Lung (tissue), 12 donors: ENCODE results near the gene NFIB. TPM values are rescaled to one million over a fixed set of nuclear protein-coding genes. Genes with fewer than 3 reads are reported as not detected.

ENCODE experiments used
- ATAC-seq: fragments of 200-7000 bp; cut with Tn5 transposase; one replicate; pipeline ENCODE4 v1.9.1; 2020; ENCODE audit warnings: moderate number of reproducible peaks; ENCODE audit not compliant: insufficient read depth, low FRiP score
- DNase-seq, 3 donors: peaks; one replicate each; pipeline ENCODE4 v3.0.0-alpha.2; 2013 to 2017
- H3K27ac ChIP-seq, 2 donors: one replicate each; pipeline ENCODE4 v1.5.1; 2013; ENCODE audit warnings: mild to moderate bottlenecking in 2 of 2, moderate library complexity in 2 of 2, control low read depth in 1 of 2, inconsistent platforms in 1 of 2, low read depth in 1 of 2, low read length in 1 of 2
- H3K27me3 ChIP-seq, 3 donors: one replicate each; pipeline ENCODE4 v1.5.1; 2013; ENCODE audit warnings: low read length in 2 of 3; ENCODE audit not compliant: control insufficient read depth in 3 of 3, insufficient read depth in 3 of 3
- H3K36me3 ChIP-seq, 4 donors: one replicate each; pipeline ENCODE4 v1.5.1; 2013; ENCODE audit warnings: low read length in 4 of 4, mild to moderate bottlenecking in 1 of 4, moderate library complexity in 1 of 4; ENCODE audit not compliant: control insufficient read depth in 4 of 4, insufficient read depth in 4 of 4
- H3K4me1 ChIP-seq, 5 donors: one replicate each; pipeline ENCODE4 v1.5.1; 2013; ENCODE audit warnings: low read length in 5 of 5, mild to moderate bottlenecking in 2 of 5, moderate library complexity in 1 of 5; ENCODE audit not compliant: control insufficient read depth in 5 of 5, insufficient read depth in 5 of 5
- H3K4me3 ChIP-seq: one replicate; pipeline ENCODE4 v1.5.1; 2013; ENCODE audit warnings: mild to moderate bottlenecking, control low read depth, moderate library complexity
- H3K9ac ChIP-seq, 2 donors: one replicate each; pipeline ENCODE4 v1.5.1; 2013; ENCODE audit warnings: low read length in 2 of 2, control low read depth in 1 of 2; ENCODE audit not compliant: insufficient read depth in 1 of 2
- H3K9me3 ChIP-seq, 4 donors: one replicate each; pipeline ENCODE4 v1.5.1; 2013; ENCODE audit warnings: low read length in 3 of 4, mild to moderate bottlenecking in 1 of 4, moderate library complexity in 1 of 4; ENCODE audit not compliant: control insufficient read depth in 4 of 4, insufficient read depth in 3 of 4
- WGBS, 2 donors: extraction: QIAGEN DNeasy Blood & Tissue Kit; methylation state at CpG; one replicate each; pipeline ENCODE4 v1.1.7; 2013; 5-methylcytosine and 5-hydroxymethylcytosine counted together
- polyA plus RNA-seq, 2 donors: library from polyadenylated mRNA; stranded (reverse); fragments of 200-250 nt; gene quantifications; one replicate each; pipeline ENCODE4 v1.2.1, GENCODE V29; 2013
- total RNA-seq, 2 donors: library from RNA; depleted of rRNA in 1 of 2; stranded (reverse); fragments of >200 nt in 1 of 2; gene quantifications; one replicate each; pipeline ENCODE4 v1.2.1, GENCODE V29; 2014 to 2021
- TF ChIP-seq, protein P1 (sequence below): IDR thresholded peaks from 2 replicates; pipeline ENCODE4 v1.5.1; 2012; ENCODE audit warnings: mild to moderate bottlenecking; ENCODE audit errors: control extremely low read depth, extremely low read depth
- donor health status: control.
- donor health status: control.
- donor health status: Bipolar disorder and iron deficiency.
- donor health status: healthy.
- donor health status: DM: yes; HTN: yes; CAD: no.

NFIB gene
- total and polyA plus RNA-seq, 4 donors = 7.3 to 189 (median 51.0) TPM

- WGBS, 2 donors = 79 to 86% methylated on average over 4 of the region's 4 CpGs
- H3K27me3 ChIP-seq = no peaks in the 10 kb centered on the region
These were observed 116.5 kb downstream of the NFIB start for GRCh38 chr9:14197325-14197858.

DNA sequence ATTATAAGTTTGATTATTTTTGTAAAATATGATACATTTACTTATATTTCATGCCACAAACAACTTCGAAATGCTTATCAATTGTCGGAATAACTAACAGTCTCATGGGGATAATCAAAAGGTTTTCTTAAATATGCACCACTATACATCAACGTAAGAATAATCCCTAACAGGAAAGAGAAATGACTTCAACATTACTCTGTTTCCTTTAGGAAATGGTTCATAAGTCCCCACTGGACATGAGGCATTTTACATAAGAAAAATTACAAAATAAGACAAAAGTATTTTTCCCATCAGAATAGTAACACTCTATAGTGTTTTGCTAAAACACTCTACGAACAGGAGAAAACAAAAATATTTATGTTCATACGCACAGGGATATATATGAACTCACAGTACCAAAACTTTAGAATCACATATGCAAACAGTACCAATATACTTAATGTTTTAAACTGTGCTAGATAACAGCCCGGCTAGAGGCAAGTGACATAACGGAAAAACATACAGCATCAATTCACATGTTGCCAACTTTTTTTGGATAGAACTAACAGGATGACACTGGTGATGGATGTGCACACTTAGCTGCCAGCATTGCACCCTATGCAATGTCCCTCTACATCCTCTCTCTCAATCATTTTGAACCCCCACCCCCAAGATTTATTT, 120.5 kb downstream of the NFIB start:
- no peaks in the 10 kb centered on the region for H3K27me3 ChIP-seq
- ATAC-seq (no peak), DNase-seq (peak in 2 of 3 donors; percentile 72 to 77)
- TF ChIP-seq, protein P1, sequence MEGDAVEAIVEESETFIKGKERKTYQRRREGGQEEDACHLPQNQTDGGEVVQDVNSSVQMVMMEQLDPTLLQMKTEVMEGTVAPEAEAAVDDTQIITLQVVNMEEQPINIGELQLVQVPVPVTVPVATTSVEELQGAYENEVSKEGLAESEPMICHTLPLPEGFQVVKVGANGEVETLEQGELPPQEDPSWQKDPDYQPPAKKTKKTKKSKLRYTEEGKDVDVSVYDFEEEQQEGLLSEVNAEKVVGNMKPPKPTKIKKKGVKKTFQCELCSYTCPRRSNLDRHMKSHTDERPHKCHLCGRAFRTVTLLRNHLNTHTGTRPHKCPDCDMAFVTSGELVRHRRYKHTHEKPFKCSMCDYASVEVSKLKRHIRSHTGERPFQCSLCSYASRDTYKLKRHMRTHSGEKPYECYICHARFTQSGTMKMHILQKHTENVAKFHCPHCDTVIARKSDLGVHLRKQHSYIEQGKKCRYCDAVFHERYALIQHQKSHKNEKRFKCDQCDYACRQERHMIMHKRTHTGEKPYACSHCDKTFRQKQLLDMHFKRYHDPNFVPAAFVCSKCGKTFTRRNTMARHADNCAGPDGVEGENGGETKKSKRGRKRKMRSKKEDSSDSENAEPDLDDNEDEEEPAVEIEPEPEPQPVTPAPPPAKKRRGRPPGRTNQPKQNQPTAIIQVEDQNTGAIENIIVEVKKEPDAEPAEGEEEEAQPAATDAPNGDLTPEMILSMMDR = no peak
- H3K36me3 ChIP-seq = no peaks in the 10 kb centered on the region
- H3K27ac ChIP-seq = no peak overlapping the region
- H3K9me3 ChIP-seq = no peaks in the 10 kb centered on the region
- peaks cover 1 to 58% (median 37%) of the 10 kb centered on the region in 5 donors for H3K4me1 ChIP-seq
- peak overlapping the region in 1 of 2 donors; percentile 47 for H3K9ac ChIP-seq
- 64 to 74% methylated on average over 7 of the region's 7 CpGs for WGBS, 2 donors
- H3K4me3 ChIP-seq = no peak overlapping the region

More at GRCh38 chr9:14197325-14197858, 116.5 kb downstream of the NFIB start:
- TF ChIP-seq, protein P1 = no peak
- Histone ChIP-seq H3K27ac (peak overlapping the region in 1 of 2 donors; percentile 4), H3K4me3 (no peak overlapping the region), H3K9me3 (no peaks in the 10 kb centered on the region), H3K36me3 (peaks cover 0 to 4% (median 0%) of the 10 kb centered on the region in 4 donors), H3K9ac (no peak overlapping the region), H3K4me1 (peaks cover 8 to 81% (median 54%) of the 10 kb centered on the region in 5 donors)
- DNase-seq (no peak), ATAC-seq (no peak)

DNA sequence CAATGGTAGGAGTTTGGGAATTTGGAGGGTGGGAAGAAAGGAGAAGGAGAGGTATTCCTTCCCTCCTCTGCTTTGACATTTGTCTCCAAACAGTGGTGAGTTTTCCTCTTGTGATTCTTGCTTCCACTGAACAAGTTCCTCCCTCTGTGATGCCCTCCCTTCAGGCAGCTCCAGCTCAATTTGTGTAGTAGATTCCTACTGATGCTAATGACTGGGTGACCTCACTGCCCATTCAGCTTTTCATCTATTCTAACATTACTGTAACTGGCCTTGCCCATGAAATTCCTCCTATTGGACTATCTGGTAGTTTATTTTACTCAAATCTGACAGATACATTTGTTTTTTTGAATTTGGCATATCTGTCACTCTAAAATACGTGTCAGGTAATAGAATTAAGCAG, 121.4 kb downstream of the NFIB start:
- DNase-seq = no peak
- Histone ChIP-seq H3K36me3 (no peaks in the 10 kb centered on the region), H3K4me1 (peaks cover 0 to 58% (median 33%) of the 10 kb centered on the region in 5 donors), H3K4me3 (no peak overlapping the region), H3K27ac (no peak overlapping the region), H3K27me3 (no peaks in the 10 kb centered on the region), H3K9ac (no peak overlapping the region), H3K9me3 (no peaks in the 10 kb centered on the region)
- TF ChIP-seq, protein P1 = no peak
- WGBS, 2 donors = 80 to 89% methylated on average over 1 of the region's 1 CpG
- no peak for ATAC-seq
